Keratinocyte (primary cell): ENCODE data around the gene CA14.

Experiments used
- CTCF ChIP-seq, 3 experiments: IDR thresholded peaks in 1 of 3; conservative IDR thresholded peaks in 1 of 3; optimal IDR thresholded peaks in 1 of 3; 2 replicates in 2 of 3; 3 replicates in 1 of 3; pipeline versions ENCODE3 to v1.5.1; 2011; ENCODE audit warnings: low read length in 3 of 3, mild to moderate bottlenecking in 3 of 3, moderate library complexity in 2 of 3, control low read depth in 1 of 3, inconsistent platforms in 1 of 3; ENCODE audit not compliant: insufficient read depth in 2 of 3; ENCODE audit errors: extremely low read depth in 1 of 3
- EZH2 ChIP-seq: IDR thresholded peaks from one replicate; pipeline ENCODE4 v1.6.1; 2012; ENCODE audit warnings: inconsistent platforms, mild to moderate bottlenecking, low read length, moderate library complexity

DNA sequence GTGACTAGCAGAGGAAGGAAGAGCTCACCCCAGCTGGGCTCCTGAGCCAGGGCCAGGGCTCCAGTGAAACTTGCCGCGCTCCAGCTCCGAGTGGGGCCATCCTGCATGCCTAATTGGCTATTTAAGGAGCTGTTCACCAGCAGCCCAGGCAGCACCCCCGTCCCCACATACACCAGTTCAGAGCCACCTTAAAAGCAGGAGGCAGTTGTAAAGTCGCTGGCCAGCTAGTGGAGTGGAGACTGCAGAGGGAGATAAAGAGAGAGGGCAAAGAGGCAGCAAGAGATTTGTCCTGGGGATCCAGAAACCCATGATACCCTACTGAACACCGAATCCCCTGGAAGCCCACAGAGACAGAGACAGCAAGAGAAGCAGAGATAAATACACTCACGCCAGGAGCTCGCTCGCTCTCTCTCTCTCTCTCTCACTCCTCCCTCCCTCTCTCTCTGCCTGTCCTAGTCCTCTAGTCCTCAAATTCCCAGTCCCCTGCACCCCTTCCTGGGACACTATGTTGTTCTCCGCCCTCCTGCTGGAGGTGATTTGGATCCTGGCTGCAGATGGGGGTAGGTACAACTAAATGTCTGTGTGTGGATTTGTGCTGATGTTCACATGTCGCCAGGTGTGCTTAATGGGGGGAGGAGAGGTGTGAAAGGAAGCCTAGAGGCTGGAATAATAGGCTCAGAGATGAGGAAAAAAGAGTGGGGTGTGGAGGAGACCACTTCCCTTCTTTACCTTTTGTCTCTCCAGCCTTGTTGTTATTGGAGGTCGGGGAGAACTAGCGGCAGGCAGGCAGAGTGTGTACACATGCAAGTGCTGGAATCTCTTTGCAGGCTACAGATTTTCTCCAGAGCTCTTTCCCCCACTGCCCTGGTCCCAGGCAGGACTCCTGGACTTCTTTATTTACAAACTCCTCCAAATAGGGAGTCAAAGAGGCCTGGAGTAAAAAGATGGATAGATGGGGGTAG is at the start of gene CA14:
- TF ChIP-seq CTCF (optimal IDR thresholded peaks at IDR 0.05 in 1 of 3, IDR thresholded peaks at IDR 0.05 in 1 of 3, conservative IDR thresholded peaks at IDR 0.05 in 1 of 3; ENCODE audit: extremely low read depth in 1 of 3, insufficient read depth in 2 of 3, low read length in 3 of 3) (no peak), EZH2 (no peak)
